HEK293T (cell line): ENCODE measurements around the gene MYO18B.

Source experiments
- FOXA1 ChIP-seq: fragments of 450-650 bp; IDR thresholded peaks from 2 replicates; pipeline ENCODE4 v1.6.1; 2016; ENCODE audit warnings: mild to moderate bottlenecking
- FOXK2 ChIP-seq: fragments of 450-650 bp; IDR thresholded peaks from 2 replicates; pipeline ENCODE4 v1.6.1; 2016; ENCODE audit warnings: mild to moderate bottlenecking
- SP1 ChIP-seq: fragments of 450-650 bp; IDR thresholded peaks from 2 replicates; pipeline ENCODE4 v1.6.1; 2017
- SUZ12 ChIP-seq: fragments of 450-650 bp; IDR thresholded peaks from 2 replicates; pipeline ENCODE4 v1.6.1; 2016; ENCODE audit warnings: mild to moderate bottlenecking
- ZNF384 ChIP-seq: fragments of 450-650 bp; IDR thresholded peaks from 2 replicates; pipeline ENCODE4 v1.6.1; 2016

- TF ChIP-seq SUZ12 (no peak), SP1 (no peak), ZNF384 (no peak), FOXA1 (no peak), FOXK2 (no peak)
Observed at GRCh38 chr22:25939384-25939783, 197.4 kb downstream of the MYO18B start.
